ENCODE results near the gene F12. TPM values are rescaled to one million over a fixed set of nuclear protein-coding genes. Genes with fewer than 3 reads are reported as not detected.
A peak's percentile ranks its signal among the peaks of the same experiment; 100 is the strongest.

Gene F12
- polyA plus RNA-seq, 3 donors, result 1.4 to 5.5 (median 1.5) TPM

- Histone ChIP-seq H4K20me1 (ENCODE audit: insufficient read depth, low read length) (no peaks in the 10 kb centered on the region), H2AFZ (ENCODE audit: insufficient read depth, low read depth, low read length, poor library complexity, severe bottlenecking) (no peak within 1 kb of the TSS), H3K4me2 (replicated peaks; ENCODE audit: extremely low read depth, low read length, poor library complexity, severe bottlenecking) (no peak within 1 kb of the TSS), H3K4me1 (ENCODE audit: control insufficient read depth in 1 of 2, insufficient read depth in 2 of 2, low read length in 2 of 2) (peaks cover 11 to 14% of the 10 kb centered on the region in 2 donors), H3K9me3 (replicated peaks in 1 of 2; ENCODE audit: control insufficient read depth in 1 of 2, insufficient read depth in 1 of 2, low read length in 2 of 2) (no peaks in the 10 kb centered on the region), H3K27me3 (ENCODE audit: control insufficient read depth in 2 of 2, insufficient read depth in 2 of 2, low read length in 2 of 2) (no peaks in the 10 kb centered on the region), H3K79me2 (ENCODE audit: insufficient read depth, low read length) (no peaks in the 10 kb centered on the region), H3K27ac (ENCODE audit: low read depth in 1 of 2, low read length in 2 of 2) (no peak within 1 kb of the TSS), H3K4me3 (replicated peaks in 1 of 3; ENCODE audit: low read depth in 2 of 3, low read length in 3 of 3) (no peak within 1 kb of the TSS), H3K36me3 (replicated peaks in 1 of 2; ENCODE audit: control insufficient read depth in 1 of 2, insufficient read depth in 2 of 2, low read length in 2 of 2) (no peaks in the 10 kb centered on the region), H3K9ac (ENCODE audit: insufficient read depth, low read length, poor library complexity, severe bottlenecking) (no peak within 1 kb of the TSS)
- H3K27me3 Mint-ChIP-seq (ENCODE audit: low read depth in 3 of 3), result peaks cover 18 to 34% (median 29%) of the 10 kb centered on the region in 3 donors
- TF ChIP-seq CTCF (IDR thresholded peaks at IDR 0.05), result no peak
- 96% methylated on average over 4 of the region's 4 CpGs for WGBS (ENCODE audit: insufficient coverage)
- intact Hi-C loops (cut with micrococcal nuclease), result no loop called here
- H3K27ac Mint-ChIP-seq, result no peak within 1 kb of the TSS
- peak within 1 kb of the TSS in 1 of 2 donors; percentile 70 for H3K4me3 Mint-ChIP-seq
- H3K36me3 Mint-ChIP-seq, result no peaks in the 10 kb centered on the region
- H3K9me3 Mint-ChIP-seq, result peaks cover 0 to 2% (median 0%) of the 10 kb centered on the region in 7 donors
- peaks cover 29% of the 10 kb centered on the region for H3K4me1 Mint-ChIP-seq
- no peak for DNase-seq
Measured at GRCh38 chr5:177384134-177384533, 25.2 kb downstream of the F12 start, which contains the start of gene SLC34A1. Gene SLC34A1, plus strand, starts transcription at chr5:177384434. Its CDS starts 1,308 bp downstream, at chr5:177385742.

GRCh38 chr5:177383181-177383580 lies 26.2 kb downstream of the F12 start:
- Mint-ChIP-seq H3K27ac (no peak overlapping the region), H3K27me3 (ENCODE audit: low read depth in 3 of 3) (peaks cover 18 to 34% (median 29%) of the 10 kb centered on the region in 3 donors), H3K36me3 (no peaks in the 10 kb centered on the region), H3K4me3 (no peak overlapping the region), H3K4me1 (peaks cover 20% of the 10 kb centered on the region), H3K9me3 (peaks cover 0 to 2% (median 0%) of the 10 kb centered on the region in 7 donors)
- Histone ChIP-seq H3K4me1 (ENCODE audit: control insufficient read depth in 1 of 2, insufficient read depth in 2 of 2, low read length in 2 of 2) (peaks cover 3 to 4% of the 10 kb centered on the region in 2 donors), H4K20me1 (ENCODE audit: insufficient read depth, low read length) (no peaks in the 10 kb centered on the region), H2AFZ (ENCODE audit: insufficient read depth, low read depth, low read length, poor library complexity, severe bottlenecking) (no peak overlapping the region), H3K9ac (ENCODE audit: insufficient read depth, low read length, poor library complexity, severe bottlenecking) (no peak overlapping the region), H3K36me3 (replicated peaks in 1 of 2; ENCODE audit: control insufficient read depth in 1 of 2, insufficient read depth in 2 of 2, low read length in 2 of 2) (no peaks in the 10 kb centered on the region), H3K79me2 (ENCODE audit: insufficient read depth, low read length) (no peaks in the 10 kb centered on the region), H3K27ac (ENCODE audit: low read depth in 1 of 2, low read length in 2 of 2) (no peak overlapping the region), H3K4me3 (replicated peaks in 1 of 3; ENCODE audit: low read depth in 2 of 3, low read length in 3 of 3) (no peak overlapping the region), H3K27me3 (ENCODE audit: control insufficient read depth in 2 of 2, insufficient read depth in 2 of 2, low read length in 2 of 2) (no peaks in the 10 kb centered on the region), H3K4me2 (replicated peaks; ENCODE audit: extremely low read depth, low read length, poor library complexity, severe bottlenecking) (no peak overlapping the region), H3K9me3 (replicated peaks in 1 of 2; ENCODE audit: control insufficient read depth in 1 of 2, insufficient read depth in 1 of 2, low read length in 2 of 2) (no peaks in the 10 kb centered on the region)
- no peak for TF ChIP-seq CTCF (IDR thresholded peaks at IDR 0.05)
- WGBS (ENCODE audit: insufficient coverage), result 96% methylated on average over 5 of the region's 9 CpGs
- intact Hi-C loops (cut with micrococcal nuclease), result no loop called here
- DNase-seq, result no peak
